ACHN (cell line): ENCODE results near the gene EPM2A.
A peak's percentile ranks its signal among the peaks of the same experiment; 100 is the strongest.

ENCODE experiments used
- DNase-seq: peaks from one replicate; pipeline ENCODE4 v3.0.0-alpha.2; 2015
- in situ Hi-C: cut with HindIII; loops from 2 replicates; pipeline ENCODE4 v1.10.0; 2017; ENCODE audit warnings: low sequenced_read_pairs, low pct_ligation_motif_present, low pct_unique_long_range_greater_than_20kb

EPM2A gene

DNA sequence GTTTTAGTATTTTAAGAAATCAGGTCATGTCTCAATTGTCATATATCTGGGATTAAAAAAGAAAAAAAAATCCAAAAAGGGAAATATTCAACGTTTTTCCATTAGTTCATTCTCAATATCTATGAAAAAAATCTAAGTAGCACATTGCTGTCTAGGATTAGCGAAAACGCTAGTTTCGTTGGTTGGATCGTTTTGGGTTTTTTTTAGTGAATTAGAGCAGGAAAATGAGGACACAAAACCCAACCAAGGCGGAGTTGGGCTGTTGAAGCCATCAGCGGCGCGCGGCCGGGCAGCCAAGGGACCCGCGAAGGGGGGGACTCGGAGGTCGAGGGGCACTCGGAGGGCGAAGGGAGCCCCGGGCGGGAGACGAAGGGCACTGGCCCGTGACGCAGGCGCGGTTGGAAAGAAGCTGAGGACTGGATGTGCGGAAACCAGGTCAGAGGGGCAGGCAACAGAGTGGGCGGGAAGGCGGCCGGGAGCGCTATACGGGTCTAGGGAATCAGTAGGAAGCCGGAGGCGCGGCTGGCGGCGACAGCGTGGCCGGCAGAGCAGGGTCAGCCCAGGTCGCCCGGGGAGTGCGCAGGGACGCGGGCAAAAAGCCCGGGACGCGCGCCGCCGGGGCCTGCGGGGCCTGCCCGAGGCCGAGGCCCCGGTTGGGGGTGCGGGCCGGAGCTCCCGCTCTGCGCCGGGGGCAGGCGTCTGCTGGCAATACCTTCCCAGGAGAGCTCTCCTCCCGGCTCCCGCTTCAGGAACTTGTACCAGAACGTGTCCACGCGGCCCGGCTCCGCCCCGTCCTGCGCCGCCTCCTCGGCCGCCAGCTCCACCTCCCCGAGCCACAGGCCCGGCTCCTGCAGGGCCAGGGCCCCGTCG lies 599 bp downstream of the EPM2A start:
- in situ Hi-C loops, result no loop called here
- DNase-seq, result peak; percentile 86

GRCh38 chr6:145733810-145734209 lies 1.5 kb downstream of the EPM2A start:
- in situ Hi-C loops, result no loop called here
- peak; percentile 12 for DNase-seq

GRCh38 chr6:145733207-145733606 lies 2.1 kb downstream of the EPM2A start:
- in situ Hi-C loops, result no loop called here
- no peak for DNase-seq

GRCh38 chr6:145731447-145731846 lies 3.9 kb downstream of the EPM2A start:
- no peak for DNase-seq
- in situ Hi-C loops, result no loop called here

DNA sequence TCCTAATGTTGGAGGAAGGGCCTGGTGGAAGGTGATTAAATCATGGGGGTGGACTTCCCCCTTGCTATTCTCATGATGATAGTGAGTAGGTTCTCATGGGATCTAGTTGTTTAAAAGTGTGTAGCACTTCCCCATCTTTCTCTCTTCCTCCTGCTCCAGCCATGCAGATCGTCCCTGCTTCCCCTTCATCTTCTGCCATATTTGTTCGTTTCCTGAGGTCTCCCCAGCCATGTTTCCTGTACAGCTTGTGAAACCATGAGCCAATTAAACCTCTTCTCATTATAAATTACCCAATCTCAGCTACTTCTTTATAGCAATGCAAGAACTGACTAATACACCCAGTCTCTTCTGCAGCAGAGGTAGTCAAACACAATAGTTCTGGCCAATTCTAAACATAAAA lies 5.4 kb downstream of the EPM2A start:
- in situ Hi-C loops, result no loop called here
- no peak for DNase-seq

DNA sequence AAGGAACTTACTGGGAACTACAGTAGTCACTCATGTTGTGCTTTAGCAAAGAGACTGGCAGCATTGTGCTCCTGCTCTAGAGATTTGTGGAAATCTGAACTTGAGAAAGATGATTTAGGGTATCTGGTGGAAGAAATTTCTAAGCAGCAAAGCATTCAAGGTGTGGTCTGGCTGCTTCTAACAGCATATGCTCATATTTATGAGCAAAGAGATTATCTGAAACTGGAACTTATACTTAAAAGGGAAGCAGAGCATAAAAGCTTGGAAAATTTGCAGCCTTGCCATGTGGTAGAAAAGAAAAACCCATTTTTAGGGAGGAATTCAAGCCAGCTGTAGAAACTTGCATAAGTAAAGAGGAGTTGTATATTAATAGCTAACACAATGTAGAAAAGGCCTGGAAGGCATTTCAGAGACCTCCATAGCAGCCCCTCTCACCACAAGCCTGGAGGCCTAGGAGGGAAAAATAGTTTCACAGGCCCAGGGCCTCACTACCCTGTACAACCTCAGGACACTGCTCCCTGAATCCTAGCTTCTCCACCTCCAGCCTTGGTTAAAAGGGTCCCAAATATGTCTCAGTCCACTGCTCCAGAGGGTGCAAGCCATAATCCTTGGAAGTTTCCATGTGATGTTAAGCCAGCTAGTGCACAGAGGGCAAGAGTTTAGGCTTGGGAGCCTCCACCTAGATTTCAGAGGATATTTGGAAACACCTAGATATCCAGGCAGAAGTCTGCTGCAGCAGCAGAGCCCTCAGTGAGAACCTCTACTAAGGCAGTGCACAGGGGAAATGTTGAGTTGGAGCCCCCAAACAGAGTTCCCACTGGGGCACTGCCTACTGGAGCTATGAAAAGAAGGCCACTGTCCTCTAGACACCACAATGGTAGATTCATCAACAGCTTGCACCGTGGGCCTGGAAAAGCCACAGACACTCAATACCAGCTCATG lies 6.6 kb downstream of the EPM2A start:
- in situ Hi-C loops, result no loop called here
- DNase-seq, result no peak

DNA sequence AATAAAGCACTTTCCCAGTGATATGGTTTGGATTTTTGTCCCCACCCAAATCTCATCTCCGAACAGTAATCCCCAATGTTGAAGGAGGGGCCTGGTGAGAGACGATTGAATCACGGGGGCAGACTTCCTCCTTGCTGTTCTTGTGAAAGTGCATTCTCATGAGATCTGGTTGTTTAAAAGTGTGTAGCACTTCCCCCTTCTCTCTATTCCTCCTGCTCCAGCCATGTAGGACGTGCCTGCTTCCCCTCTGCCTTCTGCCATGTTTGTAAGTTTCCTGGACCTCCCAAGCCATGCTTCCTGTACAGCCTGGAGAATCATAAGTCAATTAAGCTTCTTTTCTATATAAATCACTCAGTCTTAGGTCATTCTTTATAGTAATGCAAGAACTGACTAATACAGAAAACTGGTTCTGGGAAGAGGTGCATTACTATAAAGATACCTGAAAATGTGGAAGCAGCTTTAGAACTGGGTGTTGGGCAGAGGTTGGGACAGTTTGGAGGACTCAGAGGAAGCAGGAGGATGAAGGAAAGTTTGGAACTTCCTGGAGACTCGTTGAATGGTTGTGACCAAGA lies 7.4 kb downstream of the EPM2A start:
- in situ Hi-C loops, result no loop called here
- DNase-seq, result no peak

DNA sequence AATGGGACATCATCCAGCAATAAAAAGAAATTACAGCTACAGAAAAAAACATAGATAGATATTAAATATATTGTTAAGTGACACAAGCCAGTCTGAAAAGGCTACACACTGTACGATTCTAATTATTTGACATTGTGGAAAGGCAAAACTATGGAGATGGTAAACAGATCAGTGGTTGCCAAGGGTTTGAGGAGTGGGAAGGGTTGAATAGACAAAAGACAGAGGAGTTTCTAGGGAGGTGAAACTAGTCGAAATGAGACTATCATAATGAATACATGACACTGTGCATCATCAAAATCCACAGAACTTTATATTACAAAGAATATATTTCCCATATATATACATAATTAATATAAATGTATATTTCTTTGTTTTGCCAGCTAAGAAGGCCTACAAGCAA lies 9.8 kb downstream of the EPM2A start:
- in situ Hi-C loops, result no loop called here
- no peak for DNase-seq

DNA sequence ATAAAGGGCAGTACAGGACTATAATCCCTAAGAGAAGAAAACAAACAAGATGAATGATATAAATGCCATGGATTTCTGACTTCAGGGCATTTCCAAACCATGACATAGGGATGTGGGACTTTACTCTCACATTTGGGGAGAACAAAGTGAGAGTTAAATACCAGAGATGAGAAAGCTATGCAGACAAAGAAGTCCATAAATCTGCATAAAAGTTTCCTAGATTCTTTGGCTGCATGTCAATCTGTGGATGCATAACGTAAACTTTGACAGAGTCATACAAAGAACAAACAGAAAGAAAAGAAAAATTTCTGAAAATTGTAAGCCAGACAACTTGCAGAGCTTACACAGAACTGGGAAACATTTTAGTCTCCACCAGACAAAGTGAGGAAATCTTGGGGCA lies 11.7 kb downstream of the EPM2A start:
- in situ Hi-C loops, result no loop called here
- no peak for DNase-seq

GRCh38 chr6:145722190-145722589 lies 13.1 kb downstream of the EPM2A start:
- in situ Hi-C loops, result no loop called here
- no peak for DNase-seq

- DNase-seq, result no peak
- in situ Hi-C loops, result no loop called here
These were observed 14.2 kb downstream of the EPM2A start for GRCh38 chr6:145721144-145721543.

DNA sequence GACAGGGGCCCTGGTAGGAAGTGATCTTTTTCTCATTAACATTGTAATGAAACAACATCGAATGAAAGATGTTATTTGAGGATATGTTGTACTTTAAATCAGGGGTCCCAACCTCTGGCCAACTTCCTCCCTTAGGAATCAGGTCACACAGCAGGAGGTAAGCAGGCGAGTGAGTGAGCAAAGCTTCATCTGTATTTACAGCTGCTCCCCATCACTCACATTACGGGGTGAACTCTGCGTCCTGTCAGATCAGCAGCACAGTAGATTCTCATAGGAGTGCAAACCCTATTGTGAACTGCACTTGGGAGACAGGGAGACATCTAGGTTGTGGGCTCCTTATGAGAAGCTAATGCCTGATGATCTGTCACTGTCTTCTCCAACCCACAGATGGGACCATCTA lies 19.9 kb downstream of the EPM2A start:
- no peak for DNase-seq
- in situ Hi-C loops, result no loop called here

GRCh38 chr6:145714731-145715130 lies 20.6 kb downstream of the EPM2A start:
- no peak for DNase-seq

DNA sequence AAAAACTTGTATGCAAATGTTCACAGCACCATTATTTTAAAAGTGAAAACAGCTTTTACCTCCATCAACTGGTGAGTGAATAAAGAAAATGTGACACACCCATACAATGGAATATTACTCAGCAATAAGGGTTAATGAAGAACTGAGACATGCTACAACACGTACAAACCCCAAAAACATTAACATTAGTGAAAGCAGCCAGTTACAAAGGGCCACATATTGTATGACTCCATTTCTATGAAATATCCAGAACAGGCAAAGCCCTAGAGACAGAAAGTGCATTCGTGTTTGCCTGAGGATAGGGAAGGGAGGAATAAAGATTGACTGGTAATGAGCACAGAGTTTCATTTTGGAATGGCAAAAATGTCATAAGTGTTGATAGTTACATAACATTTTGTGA lies 21.5 kb downstream of the EPM2A start:
- no peak for DNase-seq
- in situ Hi-C loops, result no loop called here

More at GRCh38 chr6:145714731-145715130, 20.6 kb downstream of the EPM2A start:
- in situ Hi-C loops, result no loop called here

DNA sequence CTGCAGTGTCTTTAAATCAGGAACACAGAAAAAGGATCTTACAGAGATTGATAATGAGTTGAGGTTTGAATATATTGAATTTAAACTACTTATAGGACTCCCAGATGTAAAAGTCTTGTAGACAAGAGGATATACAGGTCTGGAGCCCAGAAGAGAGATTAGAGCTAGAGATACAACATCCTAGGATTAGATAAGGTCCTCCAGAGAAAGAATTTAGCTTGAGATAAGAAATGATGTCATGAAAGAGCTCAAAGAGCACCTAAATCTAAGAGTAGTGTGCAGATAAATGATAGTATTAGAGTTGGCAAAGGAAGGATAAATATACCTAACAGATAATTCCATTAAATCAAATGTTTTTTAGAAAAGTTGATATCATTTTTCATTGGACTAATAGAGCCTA lies 23.9 kb downstream of the EPM2A start:
- in situ Hi-C loops, result no loop called here
- DNase-seq, result no peak

- in situ Hi-C loops, result no loop called here
- no peak for DNase-seq
These were observed 27.9 kb downstream of the EPM2A start for GRCh38 chr6:145707397-145707796.

DNA sequence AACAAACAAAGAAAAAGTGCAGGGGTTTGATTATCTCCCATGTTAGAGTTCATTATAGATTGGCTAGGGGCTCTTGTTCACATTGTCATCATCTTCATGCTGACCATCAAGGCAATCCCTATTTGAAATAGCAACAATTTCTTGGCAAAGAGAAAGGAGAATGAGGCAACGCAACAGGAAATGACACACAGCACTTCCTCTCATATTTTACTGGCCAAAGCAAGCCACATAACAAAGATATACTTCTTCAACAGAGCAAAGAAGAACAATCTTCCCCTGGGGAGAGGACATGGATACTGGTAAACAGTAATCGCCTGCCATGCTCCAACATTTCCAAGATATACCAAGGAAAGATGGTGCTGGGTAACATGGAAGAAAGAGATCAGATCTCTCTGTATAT lies 29.8 kb downstream of the EPM2A start:
- DNase-seq, result no peak
- in situ Hi-C loops, result no loop called here

DNA sequence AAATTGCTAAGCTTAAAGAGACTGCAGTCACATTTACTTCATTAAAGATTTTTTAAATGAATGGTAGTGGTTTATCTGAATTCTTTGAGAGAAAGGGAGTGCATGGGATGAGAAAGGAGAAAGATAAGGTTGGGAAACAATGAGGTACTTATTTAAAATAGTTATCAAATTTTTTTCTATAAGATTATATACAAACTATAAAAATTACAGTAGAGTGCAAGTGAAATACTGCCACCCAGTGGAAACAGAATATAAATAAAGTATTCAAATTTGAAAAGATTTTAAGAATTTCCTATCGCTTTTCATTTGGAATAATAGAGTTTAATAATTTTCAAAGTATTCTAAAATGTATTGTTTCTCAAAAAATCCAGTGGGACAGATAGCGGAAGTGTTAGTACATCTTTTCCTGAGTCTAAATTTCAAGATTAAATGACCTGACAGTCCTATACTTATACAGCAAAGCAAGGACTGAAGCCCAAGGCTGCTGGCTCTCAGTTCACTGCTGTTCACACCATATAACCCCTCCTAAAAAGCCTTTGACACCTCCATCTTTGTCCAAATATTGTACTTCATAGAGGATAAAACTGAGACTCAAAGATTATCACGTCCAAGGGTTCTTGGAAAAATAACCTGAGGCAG lies 31.1 kb downstream of the EPM2A start:
- in situ Hi-C loops, result no loop called here
- peak; percentile 12 for DNase-seq

DNA sequence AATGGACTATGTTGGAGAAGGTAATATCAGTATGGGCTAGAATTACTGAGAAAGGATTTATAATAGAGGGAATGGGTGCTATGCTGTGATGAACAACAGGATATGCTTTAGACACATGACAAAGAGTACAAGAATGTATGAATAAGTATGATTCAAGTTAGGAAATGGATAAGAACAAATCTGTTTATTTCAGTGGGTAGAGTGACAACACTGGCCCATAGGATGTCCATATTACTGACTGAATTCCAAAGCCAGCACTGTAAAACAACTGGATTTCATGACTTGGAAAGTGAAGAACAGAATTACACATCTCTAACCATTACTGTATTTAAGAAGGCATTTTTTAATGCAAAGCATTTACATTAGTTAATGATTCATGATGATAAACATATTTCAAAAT lies 35.9 kb downstream of the EPM2A start:
- in situ Hi-C loops, result no loop called here
- DNase-seq, result peak; percentile 26
